ENCODE data around the gene SIPA1L3.

SIPA1L3 gene

GRCh38 chr19:38018694-38019395 is 111.8 kb downstream of the SIPA1L3 start:
- TF ChIP-seq POLR2A (IDR thresholded peaks at IDR 0.05; ENCODE audit: extremely low read depth, insufficient read length) (no peak), CTCF (IDR thresholded peaks at IDR 0.05; ENCODE audit: low read depth, low read length) (no peak), MYC (IDR thresholded peaks at IDR 0.05; ENCODE audit: low read depth, low read length) (no peak), MAX (IDR thresholded peaks at IDR 0.05; ENCODE audit: low read depth, low read length) (no peak)
- no peak overlapping the region for H3K4me3 ChIP-seq (ENCODE audit: low read depth, low read length)
- DNase-seq (ENCODE audit: low read depth), result no peak

GRCh38 chr19:38019396-38019724 is 112.4 kb downstream of the SIPA1L3 start:
- DNase-seq (ENCODE audit: low read depth), result peak; percentile 32
- no peak for TF ChIP-seq CTCF (IDR thresholded peaks at IDR 0.05; ENCODE audit: low read depth, low read length)
- no peak for TF ChIP-seq POLR2A (IDR thresholded peaks at IDR 0.05; ENCODE audit: extremely low read depth, insufficient read length)
- TF ChIP-seq MYC (IDR thresholded peaks at IDR 0.05; ENCODE audit: low read depth, low read length), result no peak
- no peak for TF ChIP-seq MAX (IDR thresholded peaks at IDR 0.05; ENCODE audit: low read depth, low read length)
- no peak overlapping the region for H3K4me3 ChIP-seq (ENCODE audit: low read depth, low read length)

GRCh38 chr19:38020311-38020710 is 113.3 kb downstream of the SIPA1L3 start:
- DNase-seq (ENCODE audit: low read depth), result peak; percentile 92
- H3K4me3 ChIP-seq (ENCODE audit: low read depth, low read length), result no peak overlapping the region
- peak; percentile 28 for TF ChIP-seq POLR2A (IDR thresholded peaks at IDR 0.05; ENCODE audit: extremely low read depth, insufficient read length)
- TF ChIP-seq MYC (IDR thresholded peaks at IDR 0.05; ENCODE audit: low read depth, low read length), result peak; percentile 79
- TF ChIP-seq CTCF (IDR thresholded peaks at IDR 0.05; ENCODE audit: low read depth, low read length), result no peak
- TF ChIP-seq MAX (IDR thresholded peaks at IDR 0.05; ENCODE audit: low read depth, low read length), result peak; percentile 46; the same call in 1 of the 2 replicates

- DNase-seq (ENCODE audit: low read depth), result no peak
- TF ChIP-seq MYC (IDR thresholded peaks at IDR 0.05; ENCODE audit: low read depth, low read length) (no peak), CTCF (IDR thresholded peaks at IDR 0.05; ENCODE audit: low read depth, low read length) (no peak), MAX (IDR thresholded peaks at IDR 0.05; ENCODE audit: low read depth, low read length) (no peak), POLR2A (IDR thresholded peaks at IDR 0.05; ENCODE audit: extremely low read depth, insufficient read length) (no peak)
- H3K4me3 ChIP-seq (ENCODE audit: low read depth, low read length), result no peak overlapping the region
Observed at GRCh38 chr19:38021352-38021751, 114.3 kb downstream of the SIPA1L3 start.

GRCh38 chr19:38022791-38023670 is 116.0 kb downstream of the SIPA1L3 start:
- no peak overlapping the region for H3K4me3 ChIP-seq (ENCODE audit: low read depth, low read length)
- TF ChIP-seq POLR2A (IDR thresholded peaks at IDR 0.05; ENCODE audit: extremely low read depth, insufficient read length) (no peak), CTCF (IDR thresholded peaks at IDR 0.05; ENCODE audit: low read depth, low read length) (no peak), MAX (IDR thresholded peaks at IDR 0.05; ENCODE audit: low read depth, low read length) (no peak), MYC (IDR thresholded peaks at IDR 0.05; ENCODE audit: low read depth, low read length) (no peak)
- DNase-seq (ENCODE audit: low read depth), result no peak

Data from NB4 (cell line).